ENCODE measurements around the gene PTPN5. TPM values are rescaled to one million over a fixed set of nuclear protein-coding genes. Genes with fewer than 3 reads are reported as not detected.

Gene PTPN5
- total RNA-seq, 1 donor from 2014 or later, result not detected

DNA sequence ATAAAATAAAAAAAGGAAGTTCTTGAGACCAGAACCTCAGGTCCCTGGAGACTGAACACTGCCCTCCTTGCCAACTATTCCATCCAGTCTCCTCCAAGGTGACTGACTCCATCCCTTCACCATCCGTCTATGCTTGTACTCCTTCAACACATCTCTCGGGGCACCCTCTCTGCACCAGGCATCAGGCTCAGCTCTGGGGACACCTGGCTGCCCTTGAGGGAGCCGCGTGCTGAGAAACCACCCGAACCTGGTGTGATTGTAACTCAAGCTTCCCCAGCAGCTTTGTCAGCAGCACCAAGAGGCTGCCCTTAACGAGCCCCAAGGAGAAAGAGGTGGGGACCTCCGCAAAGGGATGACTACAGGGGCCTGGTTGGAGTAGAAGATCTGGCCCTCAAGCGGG, 1.7 kb downstream of the PTPN5 start:
- Mint-ChIP-seq H3K4me1 (ENCODE audit: low read depth) (no peaks in the 10 kb centered on the region), H3K9me3 (no peaks in the 10 kb centered on the region), H3K27me3 (ENCODE audit: low read depth) (peaks cover 71% of the 10 kb centered on the region), H3K4me3 (ENCODE audit: low read depth) (no peak overlapping the region), H3K36me3 (ENCODE audit: low read depth) (no peaks in the 10 kb centered on the region), H3K27ac (no peak overlapping the region)
- no peak for DNase-seq (ENCODE audit: low spot score)
- intact Hi-C loops (cut with micrococcal nuclease), result no loop called here

DNA sequence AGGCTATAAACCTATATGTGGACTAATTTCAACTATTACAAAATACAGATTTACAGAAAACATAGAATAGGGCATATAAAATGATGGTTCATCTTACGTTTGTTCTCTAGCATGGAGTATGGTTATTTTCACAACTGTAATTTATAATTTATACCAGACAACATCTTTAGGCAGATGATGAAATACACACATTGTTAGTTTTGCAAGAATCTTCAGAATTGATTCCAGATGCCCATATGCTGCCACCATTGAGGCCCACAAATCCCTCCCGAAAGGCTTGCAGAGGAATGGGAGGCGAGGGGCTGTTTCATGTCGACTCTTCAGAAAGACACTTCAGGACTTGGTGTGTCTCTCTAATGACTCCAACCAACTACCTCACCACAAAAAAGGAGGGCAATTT, 6.2 kb downstream of the PTPN5 start:
- no peak for DNase-seq (ENCODE audit: low spot score)
- intact Hi-C loops (cut with micrococcal nuclease), result no loop called here
- H3K9me3 Mint-ChIP-seq, result no peaks in the 10 kb centered on the region
- H3K36me3 Mint-ChIP-seq (ENCODE audit: low read depth), result no peaks in the 10 kb centered on the region
- H3K27me3 Mint-ChIP-seq (ENCODE audit: low read depth), result peaks cover 49% of the 10 kb centered on the region
- no peak overlapping the region for H3K4me3 Mint-ChIP-seq (ENCODE audit: low read depth)
- H3K27ac Mint-ChIP-seq, result no peak overlapping the region
- no peaks in the 10 kb centered on the region for H3K4me1 Mint-ChIP-seq (ENCODE audit: low read depth)

DNA sequence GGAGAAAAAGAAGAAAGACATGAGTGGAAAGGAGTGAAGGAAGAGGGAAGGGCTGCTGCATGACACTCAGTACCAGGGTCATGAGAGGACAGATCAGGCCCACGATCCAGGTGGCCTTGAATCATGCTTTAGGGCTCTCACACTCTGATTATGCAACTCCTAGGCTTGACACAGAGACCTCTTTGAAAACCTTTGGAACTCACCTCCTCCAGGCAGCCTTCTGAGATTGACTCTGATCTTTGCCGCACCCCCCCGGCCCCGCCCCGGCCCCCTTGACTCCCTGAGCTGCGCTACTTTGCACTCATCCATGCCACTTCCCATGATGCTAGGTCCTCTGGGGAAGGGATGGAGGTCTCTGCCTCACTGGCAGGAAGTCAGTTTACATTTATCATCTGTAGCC, 10.7 kb downstream of the PTPN5 start:
- H3K27me3 Mint-ChIP-seq (ENCODE audit: low read depth), result peaks cover 11% of the 10 kb centered on the region
- DNase-seq (ENCODE audit: low spot score), result no peak
- peaks cover 23% of the 10 kb centered on the region for H3K4me1 Mint-ChIP-seq (ENCODE audit: low read depth)
- H3K9me3 Mint-ChIP-seq, result no peaks in the 10 kb centered on the region
- no peak overlapping the region for H3K27ac Mint-ChIP-seq
- intact Hi-C loops (cut with micrococcal nuclease), result no loop called here
- no peak overlapping the region for H3K4me3 Mint-ChIP-seq (ENCODE audit: low read depth)
- peaks cover 3% of the 10 kb centered on the region for H3K36me3 Mint-ChIP-seq (ENCODE audit: low read depth)

DNA sequence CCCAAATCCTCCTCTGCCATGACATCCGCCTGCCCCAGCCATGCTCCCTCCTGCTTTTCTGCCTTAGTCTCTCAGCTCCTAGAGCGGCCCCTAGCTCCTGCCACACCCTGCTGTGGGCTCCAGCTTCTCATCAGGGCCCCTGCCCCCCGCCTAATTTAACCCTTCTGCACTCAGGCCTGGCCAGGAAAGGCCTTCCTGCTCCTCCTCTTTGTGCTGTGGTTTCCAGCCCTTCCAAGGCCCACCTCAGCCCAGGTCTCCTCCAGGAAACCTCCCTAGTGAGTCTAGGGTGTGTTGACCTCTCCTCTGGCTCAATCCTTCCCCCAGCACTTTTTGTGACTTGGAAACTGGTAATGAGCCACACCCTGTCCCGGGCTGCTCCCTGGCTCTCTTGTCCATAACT, 11.3 kb downstream of the PTPN5 start:
- intact Hi-C loops (cut with micrococcal nuclease), result no loop called here
- Mint-ChIP-seq H3K36me3 (ENCODE audit: low read depth) (peaks cover 3% of the 10 kb centered on the region), H3K27ac (no peak overlapping the region), H3K4me3 (ENCODE audit: low read depth) (no peak overlapping the region), H3K27me3 (ENCODE audit: low read depth) (peaks cover 11% of the 10 kb centered on the region), H3K9me3 (no peaks in the 10 kb centered on the region), H3K4me1 (ENCODE audit: low read depth) (peaks cover 23% of the 10 kb centered on the region)
- no peak for DNase-seq (ENCODE audit: low spot score)

DNA sequence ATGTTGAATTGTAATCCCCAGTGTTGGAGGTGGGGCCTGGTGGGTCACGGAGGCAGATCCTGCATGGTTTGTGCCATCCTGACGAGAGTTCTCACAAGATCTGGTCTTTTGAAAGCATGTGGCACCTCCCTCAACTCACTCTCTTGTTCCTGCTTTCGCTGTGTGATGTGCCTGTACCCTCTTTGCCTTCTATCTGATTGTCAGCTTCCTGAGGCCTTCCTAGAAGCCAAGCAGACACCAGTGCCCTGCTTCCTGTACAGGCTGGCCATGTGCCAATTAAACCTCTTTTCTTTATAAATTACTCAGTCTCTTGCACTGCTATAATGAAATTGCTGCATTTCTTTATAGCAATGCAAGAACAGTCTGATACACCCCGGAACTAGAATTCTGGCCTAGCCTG, 13.1 kb downstream of the PTPN5 start:
- intact Hi-C loops (cut with micrococcal nuclease), result loop anchor here (5.0 kb wide), 1 partner anchor 74 kb away; no protein-coding TSS in a partner anchor
- H3K27me3 Mint-ChIP-seq (ENCODE audit: low read depth), result peaks cover 4% of the 10 kb centered on the region
- H3K9me3 Mint-ChIP-seq, result no peaks in the 10 kb centered on the region
- H3K36me3 Mint-ChIP-seq (ENCODE audit: low read depth), result peaks cover 3% of the 10 kb centered on the region
- no peak for DNase-seq (ENCODE audit: low spot score)
- H3K4me1 Mint-ChIP-seq (ENCODE audit: low read depth), result peaks cover 23% of the 10 kb centered on the region
- H3K27ac Mint-ChIP-seq, result peak overlapping the region; percentile 61
- no peak overlapping the region for H3K4me3 Mint-ChIP-seq (ENCODE audit: low read depth)

DNA sequence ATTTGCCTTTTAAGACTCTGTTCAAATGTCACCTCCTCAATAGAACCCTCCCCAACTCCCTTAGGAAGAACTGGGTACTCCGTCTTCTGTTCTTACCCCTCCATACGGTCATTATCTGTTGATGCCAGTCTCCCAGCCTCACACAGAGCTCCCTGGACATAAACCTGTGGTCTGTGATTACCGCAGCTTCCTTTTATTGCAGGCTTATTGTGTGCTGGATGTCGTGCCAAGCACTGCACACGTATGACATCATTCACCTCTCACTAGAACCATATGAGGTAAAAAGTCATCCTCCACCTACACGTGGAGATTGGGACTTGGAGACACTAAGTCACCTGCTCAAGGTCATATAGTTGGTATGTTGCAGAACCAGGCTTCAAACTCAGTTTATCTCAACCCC, 15.3 kb downstream of the PTPN5 start:
- intact Hi-C loops (cut with micrococcal nuclease), result loop anchor here (5.0 kb wide), 1 partner anchor 76 kb away; no protein-coding TSS in a partner anchor
- H3K4me3 Mint-ChIP-seq (ENCODE audit: low read depth), result no peak overlapping the region
- no peaks in the 10 kb centered on the region for H3K27me3 Mint-ChIP-seq (ENCODE audit: low read depth)
- peaks cover 3% of the 10 kb centered on the region for H3K36me3 Mint-ChIP-seq (ENCODE audit: low read depth)
- H3K9me3 Mint-ChIP-seq, result no peaks in the 10 kb centered on the region
- peaks cover 23% of the 10 kb centered on the region for H3K4me1 Mint-ChIP-seq (ENCODE audit: low read depth)
- no peak for DNase-seq (ENCODE audit: low spot score)
- no peak overlapping the region for H3K27ac Mint-ChIP-seq

DNA sequence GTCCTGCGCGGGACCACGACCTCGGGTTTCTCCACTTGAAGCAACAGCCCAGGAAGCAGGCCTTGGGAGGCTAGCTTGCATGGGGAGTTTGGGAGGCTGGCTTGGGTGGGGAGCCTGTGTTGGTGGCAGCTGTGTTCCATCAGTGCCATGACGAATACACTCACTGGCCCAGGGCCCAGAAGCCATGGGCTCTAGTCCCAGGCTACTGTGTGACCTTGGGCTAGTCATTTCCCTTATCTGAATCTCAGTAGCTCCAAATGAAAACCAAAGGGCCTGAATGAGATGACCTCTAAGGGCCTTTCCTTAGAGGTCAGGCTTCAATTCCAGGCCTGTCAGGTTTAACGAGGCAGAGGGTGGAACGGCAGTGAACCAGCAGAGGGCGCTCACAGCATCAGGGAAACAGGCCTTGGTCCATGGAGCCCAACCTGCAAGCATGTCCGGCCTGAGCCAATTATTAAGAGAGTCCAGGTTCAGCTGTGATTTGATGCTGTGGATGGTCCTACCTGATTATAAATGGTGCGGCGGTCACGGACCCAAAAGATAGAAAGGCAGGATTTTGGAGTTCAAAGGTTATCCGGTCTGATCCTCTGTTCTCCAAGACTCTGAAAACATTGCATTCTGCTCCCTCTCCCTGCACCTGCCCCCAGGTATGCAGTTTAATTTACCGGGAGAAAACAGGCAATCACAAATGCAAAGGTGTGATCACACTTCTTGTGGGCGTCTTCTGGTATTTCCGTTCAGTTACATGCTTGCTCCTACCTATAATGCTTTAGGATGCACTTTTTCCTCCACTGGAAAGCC, 15.9 kb downstream of the PTPN5 start:
- peak; percentile 48 for DNase-seq (ENCODE audit: low spot score)
- peaks cover 23% of the 10 kb centered on the region for H3K4me1 Mint-ChIP-seq (ENCODE audit: low read depth)
- intact Hi-C loops (cut with micrococcal nuclease), result loop anchor here (1.0 to 5.0 kb wide), 2 partner anchors 27 to 77 kb away; no protein-coding TSS in a partner anchor
- H3K9me3 Mint-ChIP-seq, result no peaks in the 10 kb centered on the region
- H3K27ac Mint-ChIP-seq, result no peak overlapping the region
- peaks cover 3% of the 10 kb centered on the region for H3K36me3 Mint-ChIP-seq (ENCODE audit: low read depth)
- no peaks in the 10 kb centered on the region for H3K27me3 Mint-ChIP-seq (ENCODE audit: low read depth)
- H3K4me3 Mint-ChIP-seq (ENCODE audit: low read depth), result no peak overlapping the region

DNA sequence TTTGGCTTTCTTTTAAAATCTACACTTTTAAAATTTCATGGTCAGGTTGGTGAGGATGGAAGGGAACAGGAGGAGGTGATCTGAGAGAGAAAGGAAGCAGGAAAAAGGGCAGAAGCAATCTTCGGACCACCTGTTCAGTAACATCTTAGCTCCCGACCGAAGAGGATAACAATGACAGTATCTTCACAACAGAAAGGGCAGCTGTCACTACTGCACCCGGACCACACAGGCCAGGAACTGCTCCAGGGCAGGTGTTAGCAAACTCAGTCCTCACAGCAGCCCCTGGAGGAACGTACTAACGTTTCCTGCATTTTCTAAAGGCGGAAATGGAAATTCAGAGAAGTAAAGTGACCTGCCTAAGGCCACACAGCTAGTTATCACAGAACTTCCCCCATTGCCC, 16.8 kb downstream of the PTPN5 start:
- peaks cover 3% of the 10 kb centered on the region for H3K36me3 Mint-ChIP-seq (ENCODE audit: low read depth)
- intact Hi-C loops (cut with micrococcal nuclease), result loop anchor here (1.0 to 5.0 kb wide), 2 partner anchors 28 to 78 kb away; no protein-coding TSS in a partner anchor
- H3K4me3 Mint-ChIP-seq (ENCODE audit: low read depth), result no peak overlapping the region
- no peak for DNase-seq (ENCODE audit: low spot score)
- no peak overlapping the region for H3K27ac Mint-ChIP-seq
- no peaks in the 10 kb centered on the region for H3K9me3 Mint-ChIP-seq
- no peaks in the 10 kb centered on the region for H3K27me3 Mint-ChIP-seq (ENCODE audit: low read depth)
- H3K4me1 Mint-ChIP-seq (ENCODE audit: low read depth), result peaks cover 23% of the 10 kb centered on the region

DNA sequence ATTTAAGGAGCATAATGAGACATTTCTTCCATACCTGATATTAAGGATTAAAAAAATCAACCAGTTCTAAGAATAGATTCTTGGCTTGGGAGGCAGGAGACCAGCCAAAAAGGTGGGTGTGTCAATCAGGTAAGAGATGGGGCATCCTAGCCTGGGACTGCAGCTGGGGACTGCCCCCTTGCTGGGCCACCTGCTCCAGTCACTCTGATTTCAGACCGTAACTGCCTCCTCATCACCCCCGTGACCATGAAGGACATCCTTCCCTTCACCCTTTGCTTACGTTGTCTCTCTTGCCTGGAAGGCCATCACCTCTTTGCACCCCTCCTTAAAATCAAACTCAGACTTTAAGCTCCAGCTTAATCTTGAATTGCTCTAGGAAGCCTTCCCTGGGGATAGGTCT, 17.9 kb downstream of the PTPN5 start:
- Mint-ChIP-seq H3K4me1 (ENCODE audit: low read depth) (peaks cover 24% of the 10 kb centered on the region), H3K36me3 (ENCODE audit: low read depth) (peaks cover 3% of the 10 kb centered on the region), H3K4me3 (ENCODE audit: low read depth) (no peak overlapping the region), H3K9me3 (no peaks in the 10 kb centered on the region), H3K27me3 (ENCODE audit: low read depth) (no peaks in the 10 kb centered on the region), H3K27ac (no peak overlapping the region)
- DNase-seq (ENCODE audit: low spot score), result no peak
- intact Hi-C loops (cut with micrococcal nuclease), result no loop called here

DNA sequence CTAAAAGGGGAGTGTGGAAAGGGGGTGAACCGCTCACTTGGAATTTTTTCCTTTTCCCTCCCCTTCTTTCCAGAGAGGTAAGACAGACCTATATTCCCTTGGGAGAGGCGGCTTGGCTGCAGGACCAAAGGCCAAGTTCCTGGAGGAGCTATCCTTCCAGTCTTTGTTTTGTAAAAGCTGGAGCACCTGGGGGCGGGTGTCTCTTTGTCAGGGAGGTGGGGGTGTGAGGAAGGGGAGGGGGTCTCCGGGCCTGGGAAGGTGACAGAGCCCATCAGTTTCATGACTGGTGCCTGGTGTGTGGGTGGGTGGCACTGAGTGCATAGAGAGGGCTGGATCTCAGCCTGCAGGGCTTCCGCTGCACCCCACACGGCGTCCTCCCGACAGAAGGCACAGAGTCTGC, 18.5 kb downstream of the PTPN5 start:
- no peak overlapping the region for H3K4me3 Mint-ChIP-seq (ENCODE audit: low read depth)
- no peaks in the 10 kb centered on the region for H3K9me3 Mint-ChIP-seq
- intact Hi-C loops (cut with micrococcal nuclease), result no loop called here
- peaks cover 23% of the 10 kb centered on the region for H3K4me1 Mint-ChIP-seq (ENCODE audit: low read depth)
- no peaks in the 10 kb centered on the region for H3K36me3 Mint-ChIP-seq (ENCODE audit: low read depth)
- H3K27ac Mint-ChIP-seq, result no peak overlapping the region
- H3K27me3 Mint-ChIP-seq (ENCODE audit: low read depth), result no peaks in the 10 kb centered on the region
- no peak for DNase-seq (ENCODE audit: low spot score)

DNA sequence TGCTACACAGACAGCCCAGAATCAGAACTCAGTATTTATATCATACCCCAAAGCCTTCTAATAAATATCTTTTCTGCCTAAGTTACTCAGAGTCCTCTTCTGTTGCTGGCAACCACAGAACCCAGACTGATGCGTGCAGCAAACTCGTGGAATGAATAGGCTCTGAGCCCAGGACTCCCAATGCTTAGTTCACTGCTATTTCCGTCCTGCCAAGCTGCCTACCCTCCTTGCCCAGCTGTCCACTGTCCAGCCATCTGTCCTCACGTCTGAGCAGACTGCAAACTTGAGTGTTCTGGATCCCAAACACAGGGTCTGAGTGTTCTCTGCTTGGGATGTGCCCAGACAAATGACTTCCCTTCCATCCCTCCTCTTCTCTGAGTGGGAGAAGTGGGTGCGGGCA, 19.4 kb downstream of the PTPN5 start:
- H3K4me3 Mint-ChIP-seq (ENCODE audit: low read depth), result no peak overlapping the region
- DNase-seq (ENCODE audit: low spot score), result no peak
- H3K27ac Mint-ChIP-seq, result no peak overlapping the region
- H3K9me3 Mint-ChIP-seq, result no peaks in the 10 kb centered on the region
- intact Hi-C loops (cut with micrococcal nuclease), result no loop called here
- H3K4me1 Mint-ChIP-seq (ENCODE audit: low read depth), result peaks cover 22% of the 10 kb centered on the region
- H3K27me3 Mint-ChIP-seq (ENCODE audit: low read depth), result no peaks in the 10 kb centered on the region
- H3K36me3 Mint-ChIP-seq (ENCODE audit: low read depth), result no peaks in the 10 kb centered on the region

DNA sequence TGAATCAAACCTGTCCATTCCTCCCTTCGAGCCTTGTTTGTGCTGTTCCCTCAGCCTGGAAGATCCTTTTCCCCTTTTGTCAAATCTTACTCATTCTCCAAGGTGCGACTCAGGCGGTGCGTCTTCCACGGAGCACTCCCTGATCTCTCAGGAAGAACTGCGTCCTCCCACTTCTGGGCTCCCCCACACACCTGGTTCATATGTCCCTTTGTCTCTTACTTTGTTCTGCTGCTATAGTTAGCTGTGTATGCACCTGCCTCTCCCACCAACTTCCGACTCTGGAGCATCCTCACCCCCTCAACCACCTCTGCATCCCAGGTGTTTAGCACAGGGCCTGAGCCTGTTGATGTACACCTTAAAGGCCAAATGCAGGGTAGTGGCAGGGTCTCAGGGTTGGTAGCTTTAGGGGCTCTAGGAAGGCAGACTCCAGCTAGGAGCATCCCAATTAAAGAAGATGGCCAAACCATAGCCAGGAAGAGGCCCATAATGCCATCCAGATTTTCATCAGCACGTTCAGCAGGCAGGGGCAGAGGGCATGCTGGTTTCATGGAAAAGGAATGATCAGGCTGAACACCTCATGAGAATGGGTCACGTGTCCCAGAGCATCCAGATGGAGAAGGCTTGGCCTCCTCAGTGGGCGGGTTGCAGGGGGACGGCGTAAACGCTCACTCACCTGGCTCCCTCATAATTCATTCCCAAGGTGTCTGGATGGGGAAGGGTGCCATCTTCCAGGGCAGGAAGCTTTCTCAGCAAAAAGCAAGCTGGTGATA, 20.1 kb downstream of the PTPN5 start:
- Mint-ChIP-seq H3K36me3 (ENCODE audit: low read depth) (no peaks in the 10 kb centered on the region), H3K9me3 (no peaks in the 10 kb centered on the region), H3K4me3 (ENCODE audit: low read depth) (no peak overlapping the region), H3K27me3 (ENCODE audit: low read depth) (no peaks in the 10 kb centered on the region), H3K4me1 (ENCODE audit: low read depth) (peaks cover 22% of the 10 kb centered on the region), H3K27ac (no peak overlapping the region)
- no peak for DNase-seq (ENCODE audit: low spot score)
- intact Hi-C loops (cut with micrococcal nuclease), result no loop called here

DNA sequence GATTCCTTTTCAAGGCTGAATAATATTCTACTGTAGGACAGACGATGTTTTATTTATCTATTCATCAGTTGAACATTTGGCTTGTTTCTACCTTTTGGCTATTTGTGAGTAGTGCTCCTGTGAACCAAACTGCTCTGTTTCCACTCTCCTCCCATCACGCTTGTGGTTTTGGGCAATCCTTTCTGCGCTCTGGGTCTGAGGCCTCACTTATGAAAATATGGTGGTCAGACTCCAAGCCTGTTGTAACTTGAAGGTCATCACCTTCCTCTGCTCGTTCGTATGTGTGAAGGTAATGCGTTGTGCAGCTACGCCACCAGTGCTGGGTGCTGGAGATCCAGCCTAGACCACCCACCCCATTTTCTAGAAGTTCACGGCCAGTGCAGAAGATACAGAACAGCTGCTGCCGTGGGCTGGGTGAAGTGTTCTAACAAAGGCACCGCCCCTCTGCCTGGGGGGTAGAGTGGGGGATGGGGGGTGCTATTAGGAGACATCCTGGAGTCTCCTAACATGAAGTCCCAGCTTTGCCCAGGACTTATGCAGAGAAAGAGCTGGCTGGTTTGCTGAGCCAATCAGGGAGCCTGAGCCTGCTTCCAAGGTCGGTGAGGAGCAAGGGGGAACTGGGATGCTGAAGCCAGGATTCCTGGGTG, 21.0 kb downstream of the PTPN5 start:
- Mint-ChIP-seq H3K36me3 (ENCODE audit: low read depth) (no peaks in the 10 kb centered on the region), H3K27me3 (ENCODE audit: low read depth) (no peaks in the 10 kb centered on the region), H3K4me3 (ENCODE audit: low read depth) (no peak overlapping the region), H3K27ac (no peak overlapping the region), H3K9me3 (no peaks in the 10 kb centered on the region), H3K4me1 (ENCODE audit: low read depth) (peaks cover 18% of the 10 kb centered on the region)
- intact Hi-C loops (cut with micrococcal nuclease), result no loop called here
- DNase-seq (ENCODE audit: low spot score), result no peak

All from activated T-helper 2 cell treated with anti-CD3 and anti-CD28 coated beads, Interferon-gamma antibody, Interleukin-2, Interleukin-4, amounts not matched to agents 10 μg/mL and 5 μg/mL and 100 μg/mL, durations not matched to agents 14 hours and 24 hours and 36 hours (primary cell).